Stimulated activated CD4-positive, alpha-beta T cell treated with anti-CD3 and anti-CD28 coated beads, Interleukin-15, amount 100 ng/mL, for 24 hours (primary cell): ENCODE results near the gene PLCD1.

Experiments used
- DNase-seq: peaks from one replicate; pipeline ENCODE4 v3.0.0-alpha.2; 2020

PLCD1 gene

DNA sequence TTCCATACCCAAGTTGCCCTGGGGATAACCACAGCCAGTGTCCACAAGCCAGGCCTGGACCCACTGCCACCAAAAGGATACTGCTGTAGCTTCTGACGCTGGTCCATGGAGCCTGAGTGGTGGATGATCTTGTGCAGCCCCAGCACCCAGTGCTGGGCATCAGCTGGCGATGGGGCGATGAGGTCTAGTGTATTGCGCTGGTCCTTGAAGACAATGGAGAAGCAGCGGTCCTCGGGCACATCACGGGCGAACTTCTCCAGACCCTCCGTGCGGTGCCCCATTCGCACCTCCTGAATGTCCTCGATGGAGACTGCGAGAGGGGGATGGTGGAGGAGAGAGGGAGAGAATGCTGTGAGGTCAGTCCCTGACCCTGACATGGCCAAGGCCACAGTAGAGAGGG is 13.0 kb downstream of the PLCD1 start:
- no peak for DNase-seq

DNA sequence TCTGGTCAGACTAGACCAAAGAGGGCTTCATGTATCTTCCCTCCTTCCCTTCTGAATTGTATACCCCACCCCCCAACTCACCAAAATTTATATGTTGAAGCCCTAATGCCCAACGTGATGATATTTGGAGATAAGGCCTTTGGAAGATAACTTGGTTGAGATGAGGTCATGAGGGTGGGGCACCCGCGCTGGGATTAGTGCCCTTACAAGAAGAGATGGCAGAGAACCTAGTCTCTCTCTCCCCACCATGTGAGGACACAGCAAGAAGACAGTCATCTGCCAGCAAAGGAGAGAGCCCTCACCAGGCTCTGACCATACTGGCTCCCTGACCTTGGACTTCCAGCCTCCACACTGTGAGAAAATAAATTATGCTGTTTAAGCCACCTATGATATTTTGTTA is 13.5 kb downstream of the PLCD1 start:
- DNase-seq = no peak

DNA sequence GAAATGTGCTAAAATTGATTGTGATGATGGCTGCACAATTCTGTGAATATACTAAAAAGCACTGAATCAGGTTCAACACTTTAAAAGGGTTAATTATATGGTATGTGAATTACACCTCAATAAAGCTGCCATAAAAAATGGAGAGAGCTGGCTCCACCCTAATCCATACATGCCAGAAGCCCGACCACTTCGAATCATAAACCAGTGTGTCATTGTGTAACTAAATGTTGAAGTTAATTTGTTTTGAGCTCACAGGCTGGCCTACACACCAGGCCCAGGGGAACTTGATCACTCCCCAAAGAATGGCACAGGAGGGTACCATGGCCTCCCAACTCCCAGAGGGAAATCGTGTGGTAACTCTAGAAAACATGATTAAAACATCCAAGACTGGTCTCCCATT is 14.0 kb downstream of the PLCD1 start:
- no peak for DNase-seq

DNA sequence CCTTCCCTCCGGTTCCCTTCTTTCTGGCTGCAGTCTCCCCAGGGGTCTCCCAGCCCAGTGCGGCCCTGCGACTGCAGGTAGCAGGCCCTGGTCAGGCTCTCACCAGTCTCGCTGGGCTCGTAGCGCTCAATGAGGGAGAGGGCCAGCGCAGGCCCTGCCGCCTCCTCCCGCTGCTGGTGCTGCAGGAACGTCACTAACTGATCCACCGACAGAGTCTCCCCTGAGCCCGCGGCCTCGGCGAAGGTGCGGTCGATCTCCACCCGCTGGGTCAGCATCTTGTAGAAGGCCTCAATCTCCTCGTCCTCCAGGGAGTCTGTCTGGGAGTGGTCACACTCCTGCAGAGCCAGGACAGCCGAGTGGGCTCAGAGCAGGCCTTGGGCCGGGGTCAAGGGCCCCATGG is 18.3 kb downstream of the PLCD1 start:
- no peak for DNase-seq

DNA sequence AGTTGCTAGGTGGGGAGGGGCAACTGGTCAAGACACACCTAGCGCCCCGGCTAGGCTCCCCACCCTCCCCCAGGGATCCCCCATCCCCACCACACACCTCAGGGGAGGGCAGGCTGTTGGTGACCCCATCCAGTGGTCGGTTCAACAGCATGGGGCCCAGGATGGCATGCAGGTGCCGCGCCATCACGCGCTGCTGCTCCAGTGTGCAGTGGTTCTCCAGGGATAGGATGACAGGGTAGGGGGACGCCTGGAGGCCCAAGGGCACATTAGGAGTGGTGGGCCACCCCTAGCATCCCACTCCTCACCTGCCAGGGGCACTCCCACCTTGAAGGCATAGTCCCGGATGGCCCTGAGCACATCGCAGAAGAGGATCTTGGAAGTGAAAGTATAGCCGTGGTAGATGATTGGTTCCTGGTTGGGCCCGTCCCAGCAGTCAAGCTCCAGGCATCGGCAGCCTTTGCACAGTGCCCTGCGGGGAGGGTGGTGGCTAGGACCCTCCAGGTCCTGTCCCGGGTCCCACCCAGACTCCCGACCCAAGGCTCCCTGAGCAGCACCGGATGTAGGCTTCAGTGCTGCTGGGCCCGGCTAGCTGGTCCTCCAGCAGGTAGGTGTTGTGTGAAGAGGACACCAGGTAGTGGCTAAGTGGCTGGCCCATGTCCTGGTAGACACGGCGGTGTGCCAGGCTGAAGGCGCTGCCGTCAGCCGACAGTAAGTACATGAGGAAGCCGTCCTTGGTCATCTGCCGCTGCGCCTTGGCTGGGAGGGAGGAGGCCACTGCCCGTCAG is 19.4 kb downstream of the PLCD1 start:
- DNase-seq = no peak

DNA sequence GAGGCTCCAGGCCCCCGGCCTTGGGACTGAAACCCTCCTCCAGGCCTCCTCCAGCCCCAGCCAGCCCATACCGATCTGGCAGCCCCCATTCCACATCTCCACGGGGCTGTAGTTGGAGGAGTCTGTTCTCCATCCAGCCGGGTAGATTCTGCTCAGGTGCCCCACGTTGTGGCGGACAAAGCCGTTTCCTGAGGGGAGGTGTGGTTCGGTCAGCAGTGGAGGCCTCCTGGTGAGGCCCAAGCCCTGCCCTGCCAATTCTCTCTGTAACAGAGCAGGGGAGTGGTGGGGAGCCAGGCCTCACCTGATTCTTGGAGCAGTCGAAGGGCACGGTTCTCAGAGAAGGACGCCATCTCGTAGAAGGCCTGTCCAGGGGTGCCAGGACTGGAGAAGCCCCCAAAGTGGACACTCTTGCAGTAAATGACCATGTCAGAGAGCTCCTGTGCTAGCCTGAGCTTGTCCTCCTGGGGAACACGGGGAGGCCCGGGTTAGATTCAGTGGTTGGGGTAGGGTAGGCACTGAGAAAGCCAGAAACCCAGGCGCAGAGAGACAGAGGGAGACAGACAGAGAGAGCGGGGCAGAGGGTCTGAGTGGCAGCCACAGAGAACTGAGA is 20.4 kb downstream of the PLCD1 start:
- no peak for DNase-seq

DNA sequence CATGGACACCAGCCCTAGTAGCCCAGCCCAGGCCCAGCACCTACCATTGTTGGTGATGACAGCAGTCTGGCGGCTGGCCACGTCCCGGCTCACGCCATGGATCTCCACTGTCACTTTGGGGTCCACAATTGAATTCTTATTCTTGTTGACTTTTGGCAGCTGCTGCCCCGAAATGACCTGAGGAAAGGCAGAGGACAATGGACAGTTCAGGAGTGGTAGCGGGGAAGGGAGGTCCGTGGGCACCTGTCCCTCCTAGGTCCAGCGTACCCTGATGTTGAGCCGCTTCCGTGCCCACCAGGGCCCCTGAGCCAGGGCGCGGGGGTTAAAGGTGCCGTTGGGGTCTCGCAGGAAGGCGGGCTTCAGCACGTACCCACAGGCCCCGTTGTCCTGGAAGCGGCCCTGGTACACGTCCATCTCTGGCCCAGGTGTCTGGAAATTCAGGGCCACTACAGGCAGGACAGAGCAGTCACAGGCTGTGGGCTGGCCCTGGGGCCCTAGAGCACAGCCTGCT is 21.2 kb downstream of the PLCD1 start:
- no peak for DNase-seq

DNA sequence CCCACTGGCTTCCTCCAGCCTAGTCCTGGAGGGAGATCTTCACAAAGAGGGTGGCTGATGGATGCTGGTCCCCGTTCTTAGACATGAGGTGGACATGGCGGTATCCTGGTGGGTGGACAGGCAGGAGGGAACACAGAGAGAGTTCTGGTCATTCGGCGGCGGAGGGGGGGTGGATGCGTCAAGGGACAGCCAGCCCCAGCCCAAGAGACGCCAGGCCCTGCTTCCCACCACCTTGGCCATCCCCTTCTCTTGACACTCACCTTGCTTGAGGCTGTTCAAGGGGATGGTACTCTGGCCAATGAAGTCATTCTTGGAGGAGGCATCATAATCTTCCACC is 21.7 kb downstream of the PLCD1 start:
- DNase-seq = no peak

DNA sequence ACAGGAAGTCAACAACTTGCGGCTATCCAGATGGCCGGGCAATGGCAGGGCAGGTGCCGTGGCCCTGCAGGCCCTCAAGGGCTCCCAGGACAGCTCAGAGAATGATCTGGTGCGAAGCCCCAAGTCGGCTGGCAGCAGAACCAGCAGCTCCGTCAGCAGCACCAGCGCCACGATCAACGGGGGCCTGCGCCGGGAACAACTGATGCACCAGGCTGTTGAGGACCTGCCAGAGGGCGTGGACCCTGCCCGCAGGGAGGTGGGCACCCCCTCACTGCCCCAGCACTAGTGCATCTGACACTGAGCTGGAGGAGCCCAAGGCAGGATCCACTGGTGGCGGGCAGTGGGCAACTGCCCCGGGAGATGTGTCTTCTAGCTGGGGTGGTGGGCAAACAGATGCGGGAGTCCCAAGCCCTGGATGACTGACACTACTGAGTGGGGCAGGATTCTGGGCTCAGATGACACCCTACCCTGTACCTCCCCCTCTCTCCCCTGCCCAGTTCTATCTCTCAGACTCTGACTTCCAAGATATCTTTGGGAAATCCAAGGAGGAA is 22.9 kb downstream of the PLCD1 start:
- no peak for DNase-seq

DNA sequence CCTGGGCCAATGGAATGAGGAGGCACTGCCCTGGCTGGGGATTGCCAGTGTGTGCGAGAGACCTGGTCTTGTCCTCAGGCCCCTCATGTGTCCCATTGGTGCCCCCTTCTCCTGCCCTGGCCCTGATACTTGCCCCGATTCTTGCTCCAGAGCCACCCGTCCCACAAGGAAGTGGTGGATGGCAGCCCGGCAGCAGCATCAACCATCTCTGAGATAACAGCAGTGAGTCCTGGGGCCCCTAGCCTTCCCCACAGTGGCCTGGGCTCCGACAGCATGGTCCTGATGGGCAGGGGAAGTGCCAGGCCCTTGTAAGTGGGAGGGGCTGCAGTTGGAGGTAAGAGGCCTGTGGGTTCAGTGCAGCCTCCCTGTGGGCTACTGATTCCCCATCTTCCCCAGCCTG is 23.4 kb downstream of the PLCD1 start:
- no peak for DNase-seq

DNA sequence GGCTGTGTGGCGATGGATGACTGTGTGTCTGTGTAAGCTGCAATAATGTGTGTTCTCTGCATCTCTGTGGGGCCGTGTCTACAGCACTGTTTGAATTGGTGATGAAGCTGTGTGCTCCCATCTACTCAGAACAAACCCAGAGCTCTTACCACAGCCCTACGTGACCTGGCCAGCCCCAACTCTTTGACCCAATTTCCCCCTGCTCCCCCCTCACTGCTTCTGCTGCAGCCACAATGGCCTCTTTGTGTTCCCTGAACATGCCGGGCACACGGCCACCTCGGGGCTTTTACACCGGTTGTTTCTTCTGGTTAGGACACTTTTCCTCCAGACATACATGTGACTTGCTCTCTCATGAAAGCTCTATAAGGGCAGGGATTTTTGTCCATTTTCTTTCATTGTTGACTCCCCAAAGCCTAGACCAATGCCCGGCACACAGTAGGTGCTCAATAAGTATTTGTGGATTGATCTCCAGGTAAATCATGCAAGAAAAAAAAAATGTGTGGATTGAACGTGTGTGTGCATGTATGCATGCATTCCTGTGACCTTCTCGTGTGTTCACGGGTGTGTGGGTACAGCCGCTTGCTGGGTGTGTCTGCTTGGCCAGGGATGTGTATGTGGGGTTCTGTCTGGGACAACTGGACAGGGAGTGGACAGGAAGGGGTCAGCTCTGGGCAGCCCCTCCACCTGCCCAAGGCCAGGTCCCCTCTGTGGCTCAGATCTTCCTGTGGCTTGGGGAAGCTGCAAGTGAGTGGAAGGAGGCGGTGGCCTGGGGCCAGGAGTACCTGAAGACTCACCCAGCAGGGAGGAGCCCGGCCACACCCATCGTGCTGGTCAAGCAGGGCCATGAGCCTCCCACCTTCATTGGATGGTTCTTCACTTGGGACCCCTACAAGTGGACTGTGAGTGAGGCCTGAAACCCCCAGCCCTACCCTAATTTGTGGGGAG is 24.1 kb downstream of the PLCD1 start:
- no peak for DNase-seq

DNA sequence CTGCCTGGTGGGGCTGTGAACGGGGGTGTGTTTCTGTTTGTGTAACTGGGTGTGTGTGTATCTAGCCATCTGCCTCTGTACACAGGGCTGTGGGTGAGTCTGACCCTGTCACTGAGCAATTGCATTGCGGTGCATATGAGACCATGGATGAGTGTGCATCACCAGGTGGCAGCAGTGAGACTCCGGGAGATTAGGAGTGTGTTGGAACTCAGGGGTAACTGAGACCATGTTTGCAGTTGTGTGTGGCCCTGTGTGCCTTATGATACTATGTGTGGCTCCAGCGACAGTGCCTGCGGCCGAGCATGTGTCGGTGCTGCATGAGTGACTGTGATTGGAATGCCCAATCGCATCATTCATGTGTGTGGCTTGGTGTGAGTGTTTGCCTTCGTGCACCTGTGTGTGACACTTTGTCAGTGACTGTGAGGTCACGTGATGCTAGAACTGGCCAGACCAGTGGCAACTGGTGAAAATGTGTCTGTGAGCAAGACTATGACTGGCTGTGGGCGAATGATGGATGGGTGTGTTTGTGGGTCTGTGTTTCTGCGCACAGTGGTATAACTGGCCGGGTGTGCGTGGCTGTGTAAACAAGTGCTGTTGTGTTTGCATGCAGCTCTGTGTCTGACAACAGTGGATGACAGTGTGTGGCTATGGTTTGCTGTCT is 24.9 kb downstream of the PLCD1 start:
- peak; percentile 66 for DNase-seq

DNA sequence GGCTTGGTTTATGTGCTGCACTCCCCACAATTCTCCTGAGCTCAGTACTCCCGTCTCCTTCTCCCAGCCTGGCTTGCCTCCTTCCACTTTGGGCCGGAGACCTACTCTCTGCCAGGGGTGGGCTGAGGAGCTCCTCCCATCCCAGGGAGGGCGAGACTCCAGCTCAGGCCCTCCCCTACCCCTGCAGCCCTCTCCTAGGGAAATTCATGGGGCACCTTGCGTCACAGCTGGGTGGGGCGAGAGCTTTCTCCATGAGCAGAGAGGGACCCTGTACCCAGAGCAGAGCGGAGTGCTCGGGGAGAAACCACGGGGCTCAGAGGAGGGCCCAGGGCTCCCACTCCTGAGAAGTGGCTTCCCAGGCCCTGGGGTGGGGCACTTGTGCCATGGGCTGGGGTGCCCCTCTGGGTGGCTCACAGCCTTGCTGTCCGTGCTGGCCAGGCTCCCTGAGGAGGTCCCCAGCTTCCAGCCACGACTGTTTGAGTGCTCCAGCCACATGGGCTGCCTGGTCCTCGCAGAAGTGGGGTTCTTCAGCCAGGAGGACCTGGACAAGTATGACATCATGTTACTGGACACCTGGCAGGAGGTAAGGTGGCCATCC is 25.5 kb downstream of the PLCD1 start:
- no peak for DNase-seq

DNA sequence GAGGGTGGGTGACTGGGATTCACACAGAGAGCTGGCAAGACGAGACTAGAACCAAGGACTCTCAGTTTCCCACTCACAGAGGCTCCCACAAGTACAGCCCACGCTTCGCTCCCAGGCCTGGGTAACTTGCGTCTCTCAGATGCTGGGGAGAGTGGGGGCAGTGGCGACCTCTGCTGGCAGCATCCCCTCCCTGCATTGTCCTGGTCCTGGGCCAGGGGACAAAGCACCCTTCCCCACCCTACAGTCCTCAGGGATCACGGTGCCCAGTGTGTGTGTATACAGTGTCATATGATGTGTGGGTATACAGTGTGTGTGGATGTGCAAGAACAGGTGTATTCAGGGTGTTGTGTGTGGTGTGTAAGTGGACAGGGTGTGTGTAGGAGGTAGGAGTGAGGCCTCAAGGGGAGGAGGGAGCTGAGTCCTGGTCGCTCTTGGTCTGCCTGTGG is 26.0 kb downstream of the PLCD1 start:
- peak; percentile 72 for DNase-seq

DNA sequence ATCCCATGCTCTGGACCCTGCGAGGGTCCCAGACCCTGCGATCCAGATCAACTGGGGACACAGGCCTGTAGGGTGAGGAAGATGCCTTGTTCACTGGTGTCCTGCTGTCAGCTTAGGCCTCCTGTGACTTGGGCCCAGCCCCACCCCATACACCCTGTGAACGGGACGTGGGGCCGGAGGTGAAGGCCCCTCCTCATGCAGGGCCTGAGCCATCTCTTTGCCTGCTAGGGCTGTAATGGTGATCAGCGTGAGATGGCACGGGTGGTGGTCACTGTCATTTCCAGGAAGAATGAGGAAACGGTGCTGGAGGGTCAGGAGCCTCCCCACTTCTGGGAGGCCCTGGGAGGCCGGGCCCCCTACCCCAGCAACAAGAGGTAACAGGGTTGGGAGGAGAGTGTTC is 26.5 kb downstream of the PLCD1 start:
- DNase-seq = no peak

DNA sequence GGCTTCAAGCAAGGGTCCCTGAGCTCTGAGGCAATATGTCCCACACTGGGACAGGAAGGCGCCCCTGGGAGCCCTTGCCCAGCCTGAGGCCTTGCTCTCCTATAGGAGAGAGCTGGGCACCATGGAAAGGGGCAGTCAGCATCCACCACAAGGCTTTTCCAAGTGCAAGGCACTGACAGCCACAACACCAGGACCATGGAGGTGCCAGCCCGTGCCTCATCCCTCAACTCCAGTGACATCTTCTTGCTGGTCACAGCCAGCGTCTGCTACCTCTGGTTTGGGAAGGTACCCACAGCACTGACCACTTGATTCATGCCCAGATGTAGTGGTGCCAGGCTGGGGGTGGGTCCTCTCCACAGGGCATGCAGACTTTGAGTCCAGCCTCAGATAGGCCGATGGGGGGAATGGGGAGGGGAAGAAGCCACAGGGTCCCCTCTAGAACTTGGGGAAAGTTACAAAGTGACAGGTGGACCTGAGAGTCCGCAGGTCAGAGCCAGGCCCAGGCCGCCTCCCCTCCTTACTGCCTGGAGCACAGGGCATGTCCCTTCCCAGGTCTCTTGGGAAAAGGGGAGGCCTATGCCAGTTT is 27.1 kb downstream of the PLCD1 start:
- no peak for DNase-seq

DNA sequence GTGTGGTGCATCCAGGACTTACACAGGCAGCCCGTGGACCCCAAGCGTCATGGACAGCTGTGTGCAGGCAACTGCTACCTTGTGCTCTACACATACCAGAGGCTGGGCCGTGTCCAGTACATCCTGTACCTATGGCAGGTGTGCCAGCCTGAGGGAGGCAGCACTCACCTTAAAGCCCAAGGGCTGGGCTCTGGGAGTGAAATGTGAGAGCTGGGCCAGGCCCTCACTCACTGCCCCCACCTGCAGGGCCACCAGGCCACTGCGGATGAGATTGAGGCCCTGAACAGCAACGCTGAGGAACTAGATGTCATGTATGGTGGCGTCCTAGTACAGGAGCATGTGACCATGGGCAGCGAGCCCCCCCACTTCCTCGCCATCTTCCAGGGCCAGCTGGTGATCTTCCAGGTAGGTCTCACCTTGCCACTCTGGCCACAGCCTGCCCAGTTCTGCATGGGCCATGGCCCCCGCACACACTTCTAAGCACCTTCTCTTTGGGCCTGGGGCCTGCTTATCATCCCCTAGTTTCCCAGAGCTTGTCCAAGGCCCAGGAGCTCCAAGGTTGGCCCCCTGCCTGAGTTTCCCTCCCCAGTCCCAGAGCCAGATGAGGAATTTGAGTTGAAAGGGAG is 27.9 kb downstream of the PLCD1 start:
- DNase-seq = no peak

DNA sequence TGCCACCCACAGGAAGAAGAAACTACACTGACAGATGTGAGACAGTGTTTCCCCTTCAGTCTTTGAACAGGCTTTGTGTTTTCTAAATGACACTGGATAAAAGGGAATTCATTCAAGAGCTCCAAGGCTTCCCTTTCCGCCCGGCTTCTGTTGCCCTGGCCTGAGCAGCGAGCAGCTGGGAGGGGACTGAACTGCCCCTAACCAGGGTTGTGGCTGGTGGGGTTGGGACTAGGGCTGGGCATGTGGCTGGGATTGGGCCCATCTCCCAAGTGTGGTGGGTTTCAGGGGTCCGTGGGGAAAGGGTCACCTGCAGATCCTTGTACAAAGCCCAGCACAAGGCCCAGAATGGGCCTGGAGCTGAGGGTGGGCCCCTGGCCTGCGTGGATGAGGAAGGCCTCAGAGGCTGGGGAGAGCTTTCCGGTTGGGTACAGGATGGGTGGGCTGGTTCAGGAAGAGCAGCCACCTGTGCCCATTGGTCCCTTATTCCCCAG is 28.4 kb downstream of the PLCD1 start:
- DNase-seq = no peak

DNA sequence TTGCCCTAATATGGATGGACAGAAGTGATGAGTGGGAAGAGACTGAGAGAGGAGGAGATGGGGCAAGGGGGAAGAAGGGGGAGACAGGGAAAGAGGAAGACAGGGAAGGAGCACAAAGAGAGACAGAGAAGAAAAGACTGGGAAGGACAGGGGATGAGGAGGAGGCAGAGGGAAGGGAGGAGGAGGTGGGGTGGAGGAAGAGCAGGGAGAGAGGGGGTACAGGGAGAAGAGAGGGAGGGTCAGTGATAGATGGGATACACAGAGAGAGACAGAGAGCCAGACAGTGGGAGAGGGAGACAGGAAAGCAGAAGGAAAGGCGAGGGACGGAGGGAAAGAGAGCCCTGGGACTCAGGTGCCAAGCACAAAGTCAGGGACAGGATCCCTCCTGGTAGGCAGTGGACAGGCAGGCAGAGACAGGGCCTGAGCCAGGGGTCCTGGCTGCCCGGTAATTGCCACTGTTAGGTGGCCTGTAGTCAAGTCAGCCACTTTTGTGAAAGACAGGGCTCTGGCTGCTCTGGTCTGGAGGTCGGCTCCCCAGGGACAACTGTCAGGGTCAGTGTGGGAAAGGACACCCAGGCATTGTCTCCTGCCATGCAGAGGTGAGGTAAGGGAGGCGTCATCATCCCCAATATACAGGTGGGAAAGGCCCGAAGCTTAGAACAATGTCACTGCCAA is 29.1 kb downstream of the PLCD1 start:
- DNase-seq = no peak

DNA sequence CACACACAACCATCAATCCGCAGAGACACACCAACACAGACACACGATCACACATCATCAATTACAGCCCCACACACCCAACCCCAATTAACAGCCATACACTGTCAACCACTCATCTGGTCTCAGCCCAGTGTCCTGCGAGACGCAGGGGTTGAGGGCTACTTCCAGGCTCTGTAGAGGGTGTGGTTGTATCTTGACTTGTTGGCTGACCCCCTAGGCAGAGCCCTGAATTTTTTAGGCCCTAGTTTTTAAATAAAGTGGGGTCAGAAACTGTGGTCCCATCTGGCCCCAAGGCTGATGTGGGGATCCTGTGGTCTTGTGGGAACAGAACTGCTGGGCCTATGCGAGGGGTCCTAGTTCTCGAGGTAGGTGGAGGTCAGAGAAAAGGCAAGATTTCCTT is 29.6 kb downstream of the PLCD1 start:
- DNase-seq = no peak
